ENCODE measurements around the gene ZFAND4. TPM values are rescaled to one million over a fixed set of nuclear protein-coding genes. Genes with fewer than 3 reads are reported as not detected.

ZFAND4 gene
- total RNA-seq, 1 experiment from 2014 or later: 17.2 TPM

DNA sequence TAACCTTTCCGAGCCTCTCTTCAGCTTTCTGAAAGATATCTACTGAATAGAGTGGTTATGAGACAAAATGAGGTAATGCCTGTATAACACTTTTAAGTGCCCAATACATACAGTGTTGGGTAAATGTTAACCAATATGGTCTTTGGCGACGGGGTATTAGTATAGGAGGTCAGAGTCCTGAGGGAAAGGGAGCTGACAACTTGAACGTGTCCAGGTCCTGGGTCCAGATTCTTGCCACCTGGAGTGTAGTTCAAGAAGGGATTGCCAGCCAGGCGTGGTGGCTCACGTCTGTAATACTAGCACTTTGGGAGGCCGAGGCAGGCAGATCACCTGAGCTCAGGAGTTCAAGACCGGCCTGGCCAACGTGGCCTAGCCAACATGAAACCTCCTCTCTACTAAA lies 76.0 kb downstream of the ZFAND4 start:
- TF ChIP-seq, protein P1, sequence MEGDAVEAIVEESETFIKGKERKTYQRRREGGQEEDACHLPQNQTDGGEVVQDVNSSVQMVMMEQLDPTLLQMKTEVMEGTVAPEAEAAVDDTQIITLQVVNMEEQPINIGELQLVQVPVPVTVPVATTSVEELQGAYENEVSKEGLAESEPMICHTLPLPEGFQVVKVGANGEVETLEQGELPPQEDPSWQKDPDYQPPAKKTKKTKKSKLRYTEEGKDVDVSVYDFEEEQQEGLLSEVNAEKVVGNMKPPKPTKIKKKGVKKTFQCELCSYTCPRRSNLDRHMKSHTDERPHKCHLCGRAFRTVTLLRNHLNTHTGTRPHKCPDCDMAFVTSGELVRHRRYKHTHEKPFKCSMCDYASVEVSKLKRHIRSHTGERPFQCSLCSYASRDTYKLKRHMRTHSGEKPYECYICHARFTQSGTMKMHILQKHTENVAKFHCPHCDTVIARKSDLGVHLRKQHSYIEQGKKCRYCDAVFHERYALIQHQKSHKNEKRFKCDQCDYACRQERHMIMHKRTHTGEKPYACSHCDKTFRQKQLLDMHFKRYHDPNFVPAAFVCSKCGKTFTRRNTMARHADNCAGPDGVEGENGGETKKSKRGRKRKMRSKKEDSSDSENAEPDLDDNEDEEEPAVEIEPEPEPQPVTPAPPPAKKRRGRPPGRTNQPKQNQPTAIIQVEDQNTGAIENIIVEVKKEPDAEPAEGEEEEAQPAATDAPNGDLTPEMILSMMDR (conservative IDR thresholded peaks at IDR 0.05): no peak
- H2BK20ac ChIP-seq (ENCODE audit: low read depth, low read length, poor library complexity, severe bottlenecking): no peak overlapping the region
- no peak overlapping the region for H3K14ac ChIP-seq (ENCODE audit: insufficient read depth, low read length)
- peaks cover 16 to 17% of the 10 kb centered on the region in 2 experiments for H3K4me1 Mint-ChIP-seq
- no peak overlapping the region for H4K8ac ChIP-seq (replicated peaks; ENCODE audit: insufficient read length, low read depth, low read length)
- H3K27ac Mint-ChIP-seq: no peak overlapping the region
- no peak overlapping the region for H3K27ac ChIP-seq (ENCODE audit: insufficient read length, low read depth, low read length)
- no peak overlapping the region for H3K9ac ChIP-seq (ENCODE audit: extremely low read depth, insufficient read length, low read length)
- peaks cover 5 to 7% of the 10 kb centered on the region in 2 experiments; a peak in 4 of 5 replicates for H3K9me3 Mint-ChIP-seq
- no peaks in the 10 kb centered on the region; a peak in 1 of 7 replicates for H3K36me3 Mint-ChIP-seq (ENCODE audit: insufficient read depth in 1 of 3, low read depth in 3 of 3)
- no peaks in the 10 kb centered on the region for H3K9me3 ChIP-seq (ENCODE audit: control insufficient read depth, low read depth, low read length)
- H4K5ac ChIP-seq (ENCODE audit: insufficient read length, low read depth, low read length): no peak overlapping the region
- H3K4ac ChIP-seq (ENCODE audit: low read depth, low read length): no peak overlapping the region
- no peak overlapping the region for H3K56ac ChIP-seq (ENCODE audit: insufficient read length, low read depth, low read length)
- no peaks in the 10 kb centered on the region for H4K20me1 ChIP-seq (ENCODE audit: control insufficient read depth, insufficient read depth, insufficient read length)
- no peak overlapping the region for H3K4me2 ChIP-seq (ENCODE audit: insufficient read depth, insufficient read length, low read length)
- H3K23me2 ChIP-seq (ENCODE audit: insufficient read length, low read depth, low read length, poor library complexity, severe bottlenecking): no peaks in the 10 kb centered on the region
- no peak overlapping the region for H3T11ph ChIP-seq (ENCODE audit: low read length)
- no peaks in the 10 kb centered on the region for H3K27me3 ChIP-seq (ENCODE audit: insufficient read depth, low read length)
- H3K79me1 ChIP-seq (ENCODE audit: insufficient read depth, low read depth, low read length, poor library complexity, severe bottlenecking): no peaks in the 10 kb centered on the region
- no peak overlapping the region for H2BK15ac ChIP-seq (ENCODE audit: low read depth, low read length)
- no peak overlapping the region for H2BK12ac ChIP-seq (ENCODE audit: insufficient read length, low read depth, low read length)
- H3K27me3 Mint-ChIP-seq (ENCODE audit: low read depth): peaks cover 24% of the 10 kb centered on the region
- H2AFZ ChIP-seq (ENCODE audit: low read length): no peak overlapping the region
- no peak overlapping the region for H3K18ac ChIP-seq (ENCODE audit: insufficient read length, low read depth, low read length)
- H3K79me2 ChIP-seq (ENCODE audit: insufficient read depth, low read length): no peaks in the 10 kb centered on the region
- H3K23ac ChIP-seq (ENCODE audit: insufficient read length, low read depth, low read length): no peak overlapping the region
- no peak overlapping the region for H3K4me3 Mint-ChIP-seq
- no peak overlapping the region for H2BK120ac ChIP-seq (ENCODE audit: low read depth, low read length, poor library complexity, severe bottlenecking)
- WGBS (ENCODE audit: extremely low coverage, insufficient read length, low lambda C conversion rate): no CpG with 5 or more reads among the region's 9 CpGs
- 0 out of 2 replicates have a peak, but pooled peaks cover 2% of the 10 kb centered on the region for H3K4me1 ChIP-seq (ENCODE audit: insufficient read depth, low read length)
- no peak overlapping the region for H2BK5ac ChIP-seq (ENCODE audit: insufficient read length, low read length)
- no peak overlapping the region for H4K91ac ChIP-seq (ENCODE audit: insufficient read length, low read depth, low read length)
- no peak for DNase-seq
- no peak overlapping the region for H2AK5ac ChIP-seq (ENCODE audit: insufficient read length, low read length)

Data from H9 (cell line).